ENCODE results near the gene PEX11G.

Gene PEX11G

GRCh38 chr19:7468840-7469239, 20.0 kb downstream of the PEX11G start:
- no peak overlapping the region for H3K27ac ChIP-seq
- TF ChIP-seq CTCF (conservative IDR thresholded peaks at IDR 0.05): no peak

GRCh38 chr19:7467009-7467989, 21.5 kb downstream of the PEX11G start:
- TF ChIP-seq CTCF (conservative IDR thresholded peaks at IDR 0.05): no peak
- no peak overlapping the region for H3K27ac ChIP-seq

GRCh38 chr19:7463575-7463974, 25.3 kb downstream of the PEX11G start:
- no peak overlapping the region for H3K27ac ChIP-seq
- TF ChIP-seq CTCF (conservative IDR thresholded peaks at IDR 0.05): no peak

- no peak for TF ChIP-seq CTCF (conservative IDR thresholded peaks at IDR 0.05)
- no peak overlapping the region for H3K27ac ChIP-seq
Observed at GRCh38 chr19:7461841-7462629, 26.8 kb downstream of the PEX11G start.

GRCh38 chr19:7460562-7460966, 28.3 kb downstream of the PEX11G start:
- no peak for TF ChIP-seq CTCF (conservative IDR thresholded peaks at IDR 0.05)
- no peak overlapping the region for H3K27ac ChIP-seq

- no peak overlapping the region for H3K27ac ChIP-seq
- no peak for TF ChIP-seq CTCF (conservative IDR thresholded peaks at IDR 0.05)
Observed at GRCh38 chr19:7459773-7460172, 29.1 kb downstream of the PEX11G start.

- H3K27ac ChIP-seq: no peak overlapping the region
- TF ChIP-seq CTCF (conservative IDR thresholded peaks at IDR 0.05): no peak
Observed at GRCh38 chr19:7458675-7459074, 30.2 kb downstream of the PEX11G start.
